ENCODE measurements around the gene CAMK4.

CAMK4 gene

GRCh38 chr5:111439473-111440075 lies 215.4 kb downstream of the CAMK4 start:
- no peak for DNase-seq

- no peak for DNase-seq
Measured at GRCh38 chr5:111447099-111447498, 222.9 kb downstream of the CAMK4 start.

GRCh38 chr5:111447822-111448221 lies 223.6 kb downstream of the CAMK4 start:
- DNase-seq: no peak

- DNase-seq: no peak
Measured at GRCh38 chr5:111453295-111453694, 229.1 kb downstream of the CAMK4 start.

- no peak for DNase-seq
Measured at GRCh38 chr5:111453747-111454146, 229.6 kb downstream of the CAMK4 start.

GRCh38 chr5:111454198-111454622 lies 230.0 kb downstream of the CAMK4 start:
- DNase-seq: no peak

- DNase-seq: no peak
Measured at GRCh38 chr5:111454776-111455175, 230.6 kb downstream of the CAMK4 start.

- no peak for DNase-seq
Measured at GRCh38 chr5:111461255-111461671, 237.1 kb downstream of the CAMK4 start.

GRCh38 chr5:111461934-111462333 lies 237.8 kb downstream of the CAMK4 start:
- DNase-seq: no peak

GRCh38 chr5:111463311-111463710 lies 239.1 kb downstream of the CAMK4 start:
- DNase-seq: no peak

- no peak for DNase-seq
Measured at GRCh38 chr5:111469293-111469896, 245.2 kb downstream of the CAMK4 start.

GRCh38 chr5:111469903-111470302 lies 245.7 kb downstream of the CAMK4 start:
- no peak for DNase-seq

GRCh38 chr5:111472096-111472495 lies 247.9 kb downstream of the CAMK4 start:
- DNase-seq: no peak

- no peak for DNase-seq
Measured at GRCh38 chr5:111472579-111472978, 248.4 kb downstream of the CAMK4 start.

- no peak for DNase-seq
Measured at GRCh38 chr5:111478266-111478665, 254.1 kb downstream of the CAMK4 start.

GRCh38 chr5:111478898-111479297 lies 254.7 kb downstream of the CAMK4 start:
- no peak for DNase-seq

- DNase-seq: no peak
Measured at GRCh38 chr5:111480346-111480745, 256.2 kb downstream of the CAMK4 start.

- no peak for DNase-seq
Measured at GRCh38 chr5:111486055-111486454, 261.9 kb downstream of the CAMK4 start.

GRCh38 chr5:111486926-111487325 lies 262.7 kb downstream of the CAMK4 start:
- no peak for DNase-seq

- DNase-seq: no peak
Measured at GRCh38 chr5:111488353-111488752, 264.2 kb downstream of the CAMK4 start.

GRCh38 chr5:111493031-111493430 lies 268.8 kb downstream of the CAMK4 start:
- no peak for DNase-seq

- DNase-seq: no peak
Measured at GRCh38 chr5:111494355-111494999, 270.3 kb downstream of the CAMK4 start.

GRCh38 chr5:111495159-111495558 lies 271.0 kb downstream of the CAMK4 start:
- no peak for DNase-seq

- no peak for DNase-seq
Measured at GRCh38 chr5:111498346-111498745, 274.2 kb downstream of the CAMK4 start.
